Kidney (tissue), 14 donors: ENCODE measurements around the gene TMA7B. TPM values are rescaled to one million over a fixed set of nuclear protein-coding genes. Genes with fewer than 3 reads are reported as not detected.

ENCODE experiments used
- DNase-seq, 5 donors: peaks; one replicate each; pipeline ENCODE4 v3.0.0-alpha.2; 2013 to 2020
- FAIRE-seq: peaks from 2 replicates; lab custom pipeline; 2012; peaks lifted over from hg19 to GRCh38; lab: Jason Lieb, UNC
- H3K27ac ChIP-seq, 2 donors: one replicate each; pipeline ENCODE4 v1.7.0; 2013; ENCODE audit warnings: low read depth in 2 of 2, low read length in 2 of 2, inconsistent platforms in 1 of 2
- H3K27me3 ChIP-seq: one replicate; pipeline ENCODE4 v1.7.1; 2013; ENCODE audit warnings: low read length, inconsistent platforms; ENCODE audit not compliant: control insufficient read depth, insufficient read depth
- H3K36me3 ChIP-seq, 3 donors: one replicate each; pipeline versions ENCODE4 v1.7.0 to v1.7.1; 2013; ENCODE audit warnings: low read length in 3 of 3, control low read depth in 1 of 3, inconsistent platforms in 1 of 3; ENCODE audit not compliant: insufficient read depth in 3 of 3, control insufficient read depth in 2 of 3
- H3K4me1 ChIP-seq, 3 donors: one replicate each; pipeline versions ENCODE4 v1.7.0 to v1.7.1; 2013; ENCODE audit warnings: low read length in 3 of 3, inconsistent platforms in 1 of 3, low read depth in 1 of 3; ENCODE audit not compliant: control insufficient read depth in 2 of 3, insufficient read depth in 2 of 3
- H3K4me3 ChIP-seq, 3 donors: one replicate each; pipeline versions ENCODE4 v1.7.0 to v1.8.1; 2013; ENCODE audit warnings: low read length in 3 of 3, control low read depth in 1 of 3, inconsistent platforms in 1 of 3
- H3K9ac ChIP-seq, 3 donors: one replicate each; pipeline versions ENCODE4 v1.7.0 to v1.7.1; 2013; ENCODE audit warnings: low read length in 3 of 3, control low read depth in 1 of 3, inconsistent platforms in 1 of 3
- H3K9me3 ChIP-seq, 3 donors: one replicate each; pipeline versions ENCODE4 v1.7.0 to v1.7.1; 2013; ENCODE audit warnings: low read length in 3 of 3, control low read depth in 1 of 3, inconsistent platforms in 1 of 3; ENCODE audit not compliant: control insufficient read depth in 2 of 3, insufficient read depth in 1 of 3
- intact Hi-C: fragments of 100-400 bp; cut with DNase I; formaldehyde crosslinking; loops from one replicate; pipeline ENCODE4 v1.11.1; 2022
- polyA plus RNA-seq: library from polyadenylated mRNA; stranded (reverse); fragments of 350-450 nt; fragmentation: Illumina TruSeq; extraction: RNeasy Lipid Tissue Mini Kit (QIAGEN cat#74804); gene quantifications from one replicate; pipeline ENCODE4 v1.2.3, GENCODE V29; 2014; ENCODE audit warnings: low read depth, low replicate concordance; ENCODE audit not compliant: insufficient read depth
- total RNA-seq: library from RNA; stranded (reverse); fragmentation: NEBNext Ultra II Directional; extraction: Animal tissue kit (Norgen Biotek cat#: 25700); gene quantifications from one replicate; pipeline ENCODE4 v1.2.1, GENCODE V29; 2021
- TF ChIP-seq, protein P1 (sequence below): IDR thresholded peaks from 3 replicates; pipeline ENCODE4 v1.5.1; 2012; ENCODE audit warnings: mild to moderate bottlenecking, moderate library complexity, borderline replicate concordance; ENCODE audit not compliant: insufficient read depth; ENCODE audit errors: extremely low read depth
- donor health status: control.
- donor health status: control.
- donor health status: control.
- donor health status: control.
- donor health status: control.
- donor health status: DM: yes; HTN: yes; CAD: no.
- donor health status: Normal renal cell carcinoma (clear cell type).

Gene TMA7B
- total and polyA plus RNA-seq, 2 donors from 2014 or later, result 0.63 TPM; not detected in 1

GRCh38 chr22:39938509-39939111 lies 21.6 kb upstream of the TMA7B start:
- no peak overlapping the region for H3K27ac ChIP-seq
- no peaks in the 10 kb centered on the region for H3K27me3 ChIP-seq
- no peak overlapping the region for H3K9ac ChIP-seq
- TF ChIP-seq, protein P1, sequence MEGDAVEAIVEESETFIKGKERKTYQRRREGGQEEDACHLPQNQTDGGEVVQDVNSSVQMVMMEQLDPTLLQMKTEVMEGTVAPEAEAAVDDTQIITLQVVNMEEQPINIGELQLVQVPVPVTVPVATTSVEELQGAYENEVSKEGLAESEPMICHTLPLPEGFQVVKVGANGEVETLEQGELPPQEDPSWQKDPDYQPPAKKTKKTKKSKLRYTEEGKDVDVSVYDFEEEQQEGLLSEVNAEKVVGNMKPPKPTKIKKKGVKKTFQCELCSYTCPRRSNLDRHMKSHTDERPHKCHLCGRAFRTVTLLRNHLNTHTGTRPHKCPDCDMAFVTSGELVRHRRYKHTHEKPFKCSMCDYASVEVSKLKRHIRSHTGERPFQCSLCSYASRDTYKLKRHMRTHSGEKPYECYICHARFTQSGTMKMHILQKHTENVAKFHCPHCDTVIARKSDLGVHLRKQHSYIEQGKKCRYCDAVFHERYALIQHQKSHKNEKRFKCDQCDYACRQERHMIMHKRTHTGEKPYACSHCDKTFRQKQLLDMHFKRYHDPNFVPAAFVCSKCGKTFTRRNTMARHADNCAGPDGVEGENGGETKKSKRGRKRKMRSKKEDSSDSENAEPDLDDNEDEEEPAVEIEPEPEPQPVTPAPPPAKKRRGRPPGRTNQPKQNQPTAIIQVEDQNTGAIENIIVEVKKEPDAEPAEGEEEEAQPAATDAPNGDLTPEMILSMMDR, result no peak
- H3K4me1 ChIP-seq, result no peaks in the 10 kb centered on the region
- intact Hi-C loops, result no loop called here
- H3K4me3 ChIP-seq, result no peak overlapping the region
- FAIRE-seq (no peak), DNase-seq (no peak)
- no peaks in the 10 kb centered on the region for H3K9me3 ChIP-seq
- H3K36me3 ChIP-seq, result no peaks in the 10 kb centered on the region

DNA sequence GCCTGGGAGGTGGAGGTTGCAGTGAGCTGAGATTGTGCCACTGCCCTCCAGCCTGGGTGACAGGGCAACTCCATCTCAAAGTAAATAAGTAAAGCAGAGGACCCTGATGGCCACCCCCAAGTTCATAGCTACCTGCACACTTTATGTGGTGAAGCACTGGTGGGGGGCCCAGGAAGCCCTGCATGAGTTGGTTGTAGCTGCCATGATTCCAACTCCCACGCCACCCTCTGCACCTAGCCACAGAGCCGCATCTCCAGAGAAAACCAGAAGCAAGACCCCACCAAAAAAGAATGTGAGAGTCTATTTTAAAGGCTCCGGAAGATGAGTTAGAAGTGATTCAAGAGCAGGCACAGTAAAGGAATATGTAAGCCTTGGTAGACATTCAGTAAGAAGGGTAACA lies 20.4 kb upstream of the TMA7B start:
- no peak overlapping the region for H3K27ac ChIP-seq
- intact Hi-C loops, result no loop called here
- no peak overlapping the region for H3K9ac ChIP-seq
- TF ChIP-seq, protein P1, result no peak
- H3K4me3 ChIP-seq, result no peak overlapping the region
- no peaks in the 10 kb centered on the region for H3K9me3 ChIP-seq
- H3K4me1 ChIP-seq, result no peaks in the 10 kb centered on the region
- DNase-seq (no peak), FAIRE-seq (no peak)
- H3K27me3 ChIP-seq, result no peaks in the 10 kb centered on the region
- no peaks in the 10 kb centered on the region for H3K36me3 ChIP-seq

DNA sequence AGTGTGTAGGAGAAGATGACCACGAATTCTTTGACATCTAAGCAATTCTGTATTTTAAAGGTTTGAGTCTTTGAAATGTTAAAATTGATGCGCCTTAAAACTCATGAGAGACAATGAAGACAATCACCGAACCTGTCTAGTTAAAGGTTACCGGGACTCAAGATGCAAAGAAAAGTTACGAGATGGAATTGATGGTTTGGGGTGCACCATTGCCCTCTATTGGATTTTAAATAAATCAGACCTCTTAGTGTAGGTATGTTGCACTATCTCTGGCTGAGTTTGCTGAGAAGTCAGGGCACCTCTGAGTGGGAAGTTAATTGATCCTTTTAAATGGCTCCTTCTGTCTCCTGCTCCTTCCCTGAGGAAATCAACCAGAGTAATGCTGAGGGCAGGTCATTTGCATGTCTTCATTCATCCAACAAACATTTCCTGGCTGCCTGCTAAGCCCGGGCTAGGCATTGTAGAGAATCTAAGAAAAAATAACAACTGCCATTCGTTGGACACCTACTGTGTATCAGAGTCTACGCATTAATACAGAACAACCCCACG lies 19.4 kb upstream of the TMA7B start:
- no peak for DNase-seq
- FAIRE-seq, result no peak
- Histone ChIP-seq H3K9me3 (no peaks in the 10 kb centered on the region), H3K27me3 (no peaks in the 10 kb centered on the region), H3K9ac (no peak overlapping the region), H3K4me1 (no peaks in the 10 kb centered on the region), H3K4me3 (no peak overlapping the region), H3K36me3 (no peaks in the 10 kb centered on the region), H3K27ac (no peak overlapping the region)
- intact Hi-C loops, result no loop called here
- TF ChIP-seq, protein P1, result no peak
